ENCODE data around the gene AGAP5. TPM values are rescaled to one million over a fixed set of nuclear protein-coding genes. Genes with fewer than 3 reads are reported as not detected.

Gene AGAP5
- total and polyA plus RNA-seq, 9 of the 15 experiments (the other 6 are each of a cell fraction or from before 2014, with no cell fraction given): 0.32 to 7.5 (median 5.3) TPM

DNA sequence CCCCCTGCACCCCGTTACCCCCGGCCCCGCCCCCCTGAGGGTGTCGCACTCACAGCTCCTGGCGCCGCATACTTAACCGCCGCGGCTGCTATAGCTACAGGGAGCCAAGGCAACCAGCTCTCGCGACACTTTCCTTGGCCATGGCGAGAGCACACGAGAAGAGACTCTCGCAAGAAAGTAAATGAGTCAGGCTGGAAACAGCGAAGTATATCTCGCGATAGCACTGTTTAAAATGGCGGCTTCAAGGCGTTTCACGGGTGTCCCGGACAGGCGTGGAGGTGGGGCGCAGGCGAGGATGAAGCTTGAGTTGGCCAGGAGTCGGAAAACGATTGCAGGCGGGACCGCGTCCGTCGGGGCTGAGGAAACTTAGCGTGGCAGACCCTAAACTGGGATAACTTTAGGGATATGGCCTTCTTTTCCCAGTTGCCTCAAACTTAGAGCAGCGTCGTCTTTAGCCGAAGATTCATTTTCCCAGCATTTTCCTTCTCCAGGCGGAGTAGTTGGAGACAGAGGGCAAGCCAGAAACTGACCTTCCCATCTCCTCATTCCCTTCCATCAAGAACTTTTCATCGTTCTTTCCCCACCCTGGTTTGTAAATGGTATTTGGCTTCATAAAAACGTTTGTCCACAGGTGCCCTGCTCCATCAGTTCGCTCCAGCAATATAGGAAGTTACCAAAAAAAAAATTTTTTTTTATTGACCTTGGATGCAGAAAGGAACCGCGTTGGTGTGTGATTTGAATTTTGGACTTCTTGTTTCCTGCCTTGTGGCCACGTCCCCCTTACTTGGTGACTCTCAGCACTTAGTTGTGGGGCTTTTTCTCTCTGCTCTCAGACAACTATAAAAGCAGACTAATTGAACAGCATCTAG lies 71.8 kb downstream of the AGAP5 start (continued):
- TF ChIP-seq, protein P1, sequence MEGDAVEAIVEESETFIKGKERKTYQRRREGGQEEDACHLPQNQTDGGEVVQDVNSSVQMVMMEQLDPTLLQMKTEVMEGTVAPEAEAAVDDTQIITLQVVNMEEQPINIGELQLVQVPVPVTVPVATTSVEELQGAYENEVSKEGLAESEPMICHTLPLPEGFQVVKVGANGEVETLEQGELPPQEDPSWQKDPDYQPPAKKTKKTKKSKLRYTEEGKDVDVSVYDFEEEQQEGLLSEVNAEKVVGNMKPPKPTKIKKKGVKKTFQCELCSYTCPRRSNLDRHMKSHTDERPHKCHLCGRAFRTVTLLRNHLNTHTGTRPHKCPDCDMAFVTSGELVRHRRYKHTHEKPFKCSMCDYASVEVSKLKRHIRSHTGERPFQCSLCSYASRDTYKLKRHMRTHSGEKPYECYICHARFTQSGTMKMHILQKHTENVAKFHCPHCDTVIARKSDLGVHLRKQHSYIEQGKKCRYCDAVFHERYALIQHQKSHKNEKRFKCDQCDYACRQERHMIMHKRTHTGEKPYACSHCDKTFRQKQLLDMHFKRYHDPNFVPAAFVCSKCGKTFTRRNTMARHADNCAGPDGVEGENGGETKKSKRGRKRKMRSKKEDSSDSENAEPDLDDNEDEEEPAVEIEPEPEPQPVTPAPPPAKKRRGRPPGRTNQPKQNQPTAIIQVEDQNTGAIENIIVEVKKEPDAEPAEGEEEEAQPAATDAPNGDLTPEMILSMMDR (IDR thresholded peaks at IDR 0.05 in 2 of 3, conservative IDR thresholded peaks at IDR 0.05 in 1 of 3; ENCODE audit: insufficient read depth in 2 of 3, low read depth in 1 of 3, low read length in 3 of 3): 0 out of 6 replicates have a peak, but pooled peaks of 1 of the 3 experiments have one; percentile 10
- TF ChIP-seq ZFP30 (CRISPR knock-in tag; IDR thresholded peaks at IDR 0.05; ENCODE audit: borderline replicate concordance): no peak
- no peak for TF ChIP-seq ZNF311 (CRISPR knock-in tag; IDR thresholded peaks at IDR 0.05)
- TF ChIP-seq HLTF (IDR thresholded peaks at IDR 0.05): no peak
- 0 out of 2 replicates have a peak, but pooled peaks have one; percentile 30 for TF ChIP-seq STAT5A (IDR thresholded peaks at IDR 0.05; ENCODE audit: borderline replicate concordance, low read length)
- TF ChIP-seq ZNF263 (CRISPR knock-in tag; IDR thresholded peaks at IDR 0.05; ENCODE audit: borderline replicate concordance): 0 out of 2 replicates have a peak, but pooled peaks have one; percentile 62
- no peak for TF ChIP-seq MECOM (CRISPR knock-in tag; IDR thresholded peaks at IDR 0.05)
- TF ChIP-seq KDM2B (CRISPR knock-in tag; IDR thresholded peaks at IDR 0.05): no peak
- TF ChIP-seq NR1H2 (CRISPR knock-in tag; IDR thresholded peaks at IDR 0.05): 0 out of 2 replicates have a peak, but pooled peaks have one; percentile 16
- TF ChIP-seq, protein P2, sequence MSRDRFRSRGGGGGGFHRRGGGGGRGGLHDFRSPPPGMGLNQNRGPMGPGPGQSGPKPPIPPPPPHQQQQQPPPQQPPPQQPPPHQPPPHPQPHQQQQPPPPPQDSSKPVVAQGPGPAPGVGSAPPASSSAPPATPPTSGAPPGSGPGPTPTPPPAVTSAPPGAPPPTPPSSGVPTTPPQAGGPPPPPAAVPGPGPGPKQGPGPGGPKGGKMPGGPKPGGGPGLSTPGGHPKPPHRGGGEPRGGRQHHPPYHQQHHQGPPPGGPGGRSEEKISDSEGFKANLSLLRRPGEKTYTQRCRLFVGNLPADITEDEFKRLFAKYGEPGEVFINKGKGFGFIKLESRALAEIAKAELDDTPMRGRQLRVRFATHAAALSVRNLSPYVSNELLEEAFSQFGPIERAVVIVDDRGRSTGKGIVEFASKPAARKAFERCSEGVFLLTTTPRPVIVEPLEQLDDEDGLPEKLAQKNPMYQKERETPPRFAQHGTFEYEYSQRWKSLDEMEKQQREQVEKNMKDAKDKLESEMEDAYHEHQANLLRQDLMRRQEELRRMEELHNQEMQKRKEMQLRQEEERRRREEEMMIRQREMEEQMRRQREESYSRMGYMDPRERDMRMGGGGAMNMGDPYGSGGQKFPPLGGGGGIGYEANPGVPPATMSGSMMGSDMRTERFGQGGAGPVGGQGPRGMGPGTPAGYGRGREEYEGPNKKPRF (IDR thresholded peaks at IDR 0.05; ENCODE audit: low read depth, low read length): no peak
- TF ChIP-seq POLR2AphosphoS5 (IDR thresholded peaks at IDR 0.05; ENCODE audit: control insufficient read depth, insufficient read depth, low read depth, low read length): peak; percentile 96
- peak; percentile 88 for TF ChIP-seq PML (IDR thresholded peaks at IDR 0.05; ENCODE audit: low read length)
- TF ChIP-seq ZNF217 (CRISPR knock-in tag; IDR thresholded peaks at IDR 0.05): no peak
- TF ChIP-seq ZNF644 (tag; IDR thresholded peaks at IDR 0.05; ENCODE audit: low read depth): no peak
- no peak for TF ChIP-seq PRPF4 (IDR thresholded peaks at IDR 0.05; ENCODE audit: insufficient read depth, low read depth, low read length, poor library complexity, severe bottlenecking)
- TF ChIP-seq EHMT2 (IDR thresholded peaks at IDR 0.05): no peak
- TF ChIP-seq SMAD3 (CRISPR knock-in tag; conservative IDR thresholded peaks at IDR 0.05): no peak
- no peak for TF ChIP-seq ZNF134 (CRISPR knock-in tag; conservative IDR thresholded peaks at IDR 0.05)
- TF ChIP-seq, protein P3, sequence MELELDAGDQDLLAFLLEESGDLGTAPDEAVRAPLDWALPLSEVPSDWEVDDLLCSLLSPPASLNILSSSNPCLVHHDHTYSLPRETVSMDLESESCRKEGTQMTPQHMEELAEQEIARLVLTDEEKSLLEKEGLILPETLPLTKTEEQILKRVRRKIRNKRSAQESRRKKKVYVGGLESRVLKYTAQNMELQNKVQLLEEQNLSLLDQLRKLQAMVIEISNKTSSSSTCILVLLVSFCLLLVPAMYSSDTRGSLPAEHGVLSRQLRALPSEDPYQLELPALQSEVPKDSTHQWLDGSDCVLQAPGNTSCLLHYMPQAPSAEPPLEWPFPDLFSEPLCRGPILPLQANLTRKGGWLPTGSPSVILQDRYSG (tag; conservative IDR thresholded peaks at IDR 0.05; ENCODE audit: low read depth): no peak
- peak; percentile 94 for TF ChIP-seq POLR2B (IDR thresholded peaks at IDR 0.05; ENCODE audit: low read depth, partially characterized antibody)
- TF ChIP-seq HOXB6 (CRISPR knock-in tag; IDR thresholded peaks at IDR 0.05; ENCODE audit: borderline replicate concordance): no peak
- TF ChIP-seq KAT8 (IDR thresholded peaks at IDR 0.05; ENCODE audit: low read depth): peak; percentile 36; the same call in 1 of the 2 replicates
- no peak for TF ChIP-seq NFIX (CRISPR knock-in tag; IDR thresholded peaks at IDR 0.05; ENCODE audit: low read depth)
- peak; percentile 81; the same call in 1 of the 2 replicates for TF ChIP-seq GTF2F1 (IDR thresholded peaks at IDR 0.05; ENCODE audit: low read depth, low read length)
